Calu3 (cell line): ENCODE measurements around the gene PARP3. TPM values are rescaled to one million over a fixed set of nuclear protein-coding genes. Genes with fewer than 3 reads are reported as not detected.

ENCODE experiments used
- BruUV-seq: library from RNA; stranded (reverse); fragments of 400-500 nt; replicated peaks from 2 replicates; lab custom pipeline; 2021; lab: Mats Ljungman, UMichigan
- CTCF ChIA-PET: fragments of 300-600 bp; sonication (Branson Sonifier 250); formaldehyde crosslinking; loops from one replicate; lab custom pipeline; 2022; ENCODE audit warnings: antibody characterized with exemption; lab: Charles Lee
- DNase-seq: peaks from one replicate; pipeline ENCODE4 v3.0.0; 2022
- H3K27ac Mint-ChIP-seq: one replicate; pipeline ENCODE4 v1.8.0; 2022; ENCODE audit warnings: mixed read lengths; ENCODE audit not compliant: unreplicated experiment
- H3K27me3 Mint-ChIP-seq: one replicate; pipeline ENCODE4 v1.8.0; 2022; ENCODE audit warnings: mixed read lengths; ENCODE audit not compliant: unreplicated experiment
- H3K36me3 Mint-ChIP-seq: one replicate; pipeline ENCODE4 v1.8.0; 2022; ENCODE audit warnings: mild to moderate bottlenecking, moderate library complexity, mixed read lengths; ENCODE audit not compliant: insufficient read depth, unreplicated experiment
- H3K4me1 Mint-ChIP-seq: one replicate; pipeline ENCODE4 v1.8.0; 2022; ENCODE audit warnings: mild to moderate bottlenecking, low read depth, mixed read lengths; ENCODE audit not compliant: unreplicated experiment
- H3K4me3 Mint-ChIP-seq: one replicate; pipeline ENCODE4 v1.8.0; 2022; ENCODE audit warnings: mild to moderate bottlenecking, low read depth, moderate library complexity, mixed read lengths; ENCODE audit not compliant: unreplicated experiment
- H3K9me3 Mint-ChIP-seq: one replicate; pipeline ENCODE4 v1.8.0; 2022; ENCODE audit warnings: low read depth, mixed read lengths; ENCODE audit not compliant: unreplicated experiment
- CTCF ChIP-seq: fragments of 200-600 bp; IDR thresholded peaks from one replicate; pipeline ENCODE4 v1.8.0; 2022; ENCODE audit warnings: antibody characterized with exemption; ENCODE audit not compliant: unreplicated experiment
- intact Hi-C: fragments of 100-400 bp; cut with micrococcal nuclease; formaldehyde crosslinking; loops from one replicate; pipeline ENCODE4 v1.10.0; 2022; ENCODE audit not compliant: unreplicated experiment
- total RNA-seq: library from RNA; stranded (reverse); gene quantifications from 2 replicates; pipeline ENCODE4 v1.2.3, GENCODE V29; 2022

The PARP3 gene
- total RNA-seq, 1 experiment from 2014 or later, result 15.0 TPM

GRCh38 chr3:51982838-51983577 is 40.8 kb downstream of the PARP3 start, which contains the start of gene ACY1:
Gene ACY1, plus strand, starts transcription at chr3:51983535. Its CDS starts 530 bp downstream, at chr3:51984065.
- H3K9me3 Mint-ChIP-seq, result no peaks in the 10 kb centered on the region
- no peak for TF ChIP-seq CTCF
- BruUV-seq, result no TSS peak

GRCh38 chr3:51983578-51984268 is 41.6 kb downstream of the PARP3 start:
- no peaks in the 10 kb centered on the region for H3K4me1 Mint-ChIP-seq
- no peak for DNase-seq
- peak overlapping the region; percentile 84 for H3K27ac Mint-ChIP-seq
- TSS peak; percentile 91 for BruUV-seq
- H3K36me3 Mint-ChIP-seq, result peaks cover 43% of the 10 kb centered on the region
- no peak for TF ChIP-seq CTCF
- H3K4me3 Mint-ChIP-seq, result peak overlapping the region; percentile 98
- no peaks in the 10 kb centered on the region for H3K27me3 Mint-ChIP-seq
- CTCF ChIA-PET, result interaction anchor here (1.0 to 2.7 kb wide), 9 partner anchors 8 to 484 kb away, joined by 3 to 21 read pairs (median 10); partner anchors contain the start of genes ABHD14A, ABHD14B, DCAF1 and PARP3
- intact Hi-C loops, result no loop called here
- H3K9me3 Mint-ChIP-seq, result no peaks in the 10 kb centered on the region

More at GRCh38 chr3:51982838-51983577, 40.8 kb downstream of the PARP3 start, which contains the start of gene ACY1:
- intact Hi-C loops, result no loop called here
- H3K4me1 Mint-ChIP-seq, result no peaks in the 10 kb centered on the region
- CTCF ChIA-PET, result interaction anchor here (1.0 to 2.7 kb wide), 10 partner anchors 9 to 483 kb away, joined by 3 to 21 read pairs (median 8); partner anchors contain the start of genes ABHD14A, ABHD14B, DCAF1 and PARP3
- peak within 1 kb of the TSS; percentile 84 for H3K27ac Mint-ChIP-seq
- peak; percentile 89 for DNase-seq
- H3K36me3 Mint-ChIP-seq, result peaks cover 43% of the 10 kb centered on the region
- no peaks in the 10 kb centered on the region for H3K27me3 Mint-ChIP-seq
- H3K4me3 Mint-ChIP-seq, result peak within 1 kb of the TSS; percentile 98

- CTCF ChIA-PET, result interaction anchor here (1.2 to 2.7 kb wide), 2 partner anchors 10 to 485 kb away, joined by 3 to 21 read pairs; partner anchors contain the start of genes ABHD14A, ABHD14B and DCAF1
- no peak overlapping the region for H3K27ac Mint-ChIP-seq
- no peaks in the 10 kb centered on the region for H3K27me3 Mint-ChIP-seq
- no peaks in the 10 kb centered on the region for H3K4me1 Mint-ChIP-seq
- no peak for DNase-seq
- no peak for TF ChIP-seq CTCF
- no peaks in the 10 kb centered on the region for H3K9me3 Mint-ChIP-seq
- H3K4me3 Mint-ChIP-seq, result peak overlapping the region; percentile 98
- peaks cover 43% of the 10 kb centered on the region for H3K36me3 Mint-ChIP-seq
- intact Hi-C loops, result no loop called here
- no TSS peak for BruUV-seq
Measured at GRCh38 chr3:51984269-51984647, 42.1 kb downstream of the PARP3 start.

GRCh38 chr3:51985063-51985462 is 42.9 kb downstream of the PARP3 start:
- no TSS peak for BruUV-seq
- intact Hi-C loops, result no loop called here
- Mint-ChIP-seq H3K27ac (no peak overlapping the region), H3K4me3 (no peak overlapping the region), H3K4me1 (no peaks in the 10 kb centered on the region), H3K27me3 (no peaks in the 10 kb centered on the region), H3K9me3 (no peaks in the 10 kb centered on the region), H3K36me3 (peaks cover 43% of the 10 kb centered on the region)
- CTCF ChIA-PET, result no interaction called here
- TF ChIP-seq CTCF, result no peak
- DNase-seq, result no peak
